ENCODE data around the gene USP13. TPM values are rescaled to one million over a fixed set of nuclear protein-coding genes. Genes with fewer than 3 reads are reported as not detected.
A peak's percentile ranks its signal among the peaks of the same experiment; 100 is the strongest.

USP13 gene
- total RNA-seq, 1 donor from 2014 or later, result 15.4 TPM

GRCh38 chr3:179791793-179792192, 139.0 kb downstream of the USP13 start:
- H3K27ac ChIP-seq, result no peak overlapping the region
- H3K4me3 ChIP-seq, result no peak overlapping the region
- intact Hi-C loops (cut with DNase I), result no loop called here
- no peaks in the 10 kb centered on the region for H3K4me1 ChIP-seq
- no peaks in the 10 kb centered on the region for H3K27me3 ChIP-seq
- no peaks in the 10 kb centered on the region for H3K9me3 ChIP-seq
- no peaks in the 10 kb centered on the region for H3K36me3 ChIP-seq
- no peak for TF ChIP-seq CTCF (IDR thresholded peaks at IDR 0.05)
- DNase-seq (no peak), ATAC-seq (no peak)

GRCh38 chr3:179794355-179794754, 141.5 kb downstream of the USP13 start:
- intact Hi-C loops (cut with DNase I), result no loop called here
- Histone ChIP-seq H3K4me3 (no peak overlapping the region), H3K36me3 (no peaks in the 10 kb centered on the region), H3K9me3 (no peaks in the 10 kb centered on the region), H3K27me3 (no peaks in the 10 kb centered on the region), H3K27ac (no peak overlapping the region), H3K4me1 (no peaks in the 10 kb centered on the region)
- ATAC-seq (peak; percentile 34), DNase-seq (no peak)
- TF ChIP-seq CTCF (IDR thresholded peaks at IDR 0.05), result no peak

DNA sequence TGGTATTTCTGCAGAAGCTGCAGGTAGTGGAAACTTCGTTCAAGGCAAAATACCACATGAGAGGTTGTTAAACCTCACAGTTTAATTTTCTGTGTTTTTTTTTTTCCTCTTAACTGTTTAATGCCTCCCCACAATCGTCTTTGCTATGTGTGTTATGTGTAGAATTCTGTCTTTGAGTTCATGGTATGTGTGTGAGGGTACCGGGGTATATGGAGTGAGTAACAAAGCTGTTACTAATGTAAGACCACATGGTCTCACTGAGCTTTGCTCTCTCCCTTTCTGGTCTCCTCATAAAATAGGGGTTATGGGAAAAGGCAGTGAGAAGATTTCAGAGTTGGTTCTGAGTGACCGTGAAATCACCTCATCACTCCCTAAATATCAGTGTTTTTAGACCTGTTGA, 143.6 kb downstream of the USP13 start:
- Histone ChIP-seq H3K9me3 (no peaks in the 10 kb centered on the region), H3K36me3 (no peaks in the 10 kb centered on the region), H3K27me3 (no peaks in the 10 kb centered on the region), H3K4me1 (no peaks in the 10 kb centered on the region), H3K4me3 (no peak overlapping the region), H3K27ac (no peak overlapping the region)
- intact Hi-C loops (cut with DNase I), result no loop called here
- TF ChIP-seq CTCF (IDR thresholded peaks at IDR 0.05), result no peak
- no peak for DNase-seq
- ATAC-seq, result no peak

DNA sequence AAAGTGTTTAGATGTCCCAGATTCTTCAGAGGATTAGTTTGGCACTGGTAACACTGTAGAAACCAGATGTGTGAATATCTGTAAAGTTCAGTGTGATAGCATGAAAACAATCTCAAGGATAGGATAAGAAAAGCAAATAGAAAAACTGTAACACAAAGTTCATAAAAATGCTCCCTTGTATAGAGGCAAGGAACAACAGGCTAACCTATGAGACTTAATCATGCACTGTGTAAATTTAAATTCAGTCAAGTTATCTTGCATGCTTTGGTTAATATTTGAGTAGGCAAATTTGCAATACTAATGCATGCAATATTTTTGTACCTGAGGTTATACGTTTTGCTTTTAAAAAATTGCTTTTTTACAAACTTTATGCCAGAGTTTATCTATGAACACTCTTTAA, 144.4 kb downstream of the USP13 start:
- Histone ChIP-seq H3K36me3 (no peaks in the 10 kb centered on the region), H3K27ac (no peak overlapping the region), H3K4me3 (no peak overlapping the region), H3K9me3 (no peaks in the 10 kb centered on the region), H3K4me1 (no peaks in the 10 kb centered on the region), H3K27me3 (no peaks in the 10 kb centered on the region)
- ATAC-seq (no peak), DNase-seq (no peak)
- intact Hi-C loops (cut with DNase I), result no loop called here
- no peak for TF ChIP-seq CTCF (IDR thresholded peaks at IDR 0.05)

DNA sequence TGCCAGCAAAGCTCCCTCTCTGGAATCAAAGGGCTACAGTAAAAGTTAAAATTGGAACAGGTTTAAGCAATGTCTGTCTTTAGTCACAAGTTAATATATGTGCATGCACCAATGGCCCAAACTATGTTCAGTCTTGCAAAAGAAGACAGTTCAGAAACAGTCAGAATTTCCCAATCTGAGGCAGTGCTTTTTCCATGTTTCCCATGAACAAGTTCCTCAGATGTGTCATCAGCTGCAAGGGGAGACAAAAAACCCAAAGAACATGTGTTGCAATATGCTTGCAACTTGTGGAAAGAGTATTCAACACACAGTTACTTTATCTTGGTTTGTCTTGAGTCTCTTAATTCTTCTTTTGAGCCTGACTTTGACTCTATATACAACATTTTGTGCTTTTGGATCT, 148.4 kb downstream of the USP13 start:
- peak; percentile 62 for ATAC-seq
- H3K9me3 ChIP-seq, result no peaks in the 10 kb centered on the region
- no peaks in the 10 kb centered on the region for H3K36me3 ChIP-seq
- TF ChIP-seq CTCF (IDR thresholded peaks at IDR 0.05), result no peak
- no peak overlapping the region for H3K27ac ChIP-seq
- intact Hi-C loops (cut with DNase I), result no loop called here
- no peaks in the 10 kb centered on the region for H3K4me1 ChIP-seq
- DNase-seq, result no peak
- H3K4me3 ChIP-seq, result no peak overlapping the region
- no peaks in the 10 kb centered on the region for H3K27me3 ChIP-seq

- intact Hi-C loops (cut with DNase I), result no loop called here
- Histone ChIP-seq H3K27ac (no peak overlapping the region), H3K4me3 (no peak overlapping the region), H3K9me3 (no peaks in the 10 kb centered on the region), H3K4me1 (no peaks in the 10 kb centered on the region), H3K27me3 (no peaks in the 10 kb centered on the region), H3K36me3 (no peaks in the 10 kb centered on the region)
- ATAC-seq, result no peak
- TF ChIP-seq CTCF (IDR thresholded peaks at IDR 0.05), result no peak
- DNase-seq, result no peak
These were observed 149.0 kb downstream of the USP13 start for GRCh38 chr3:179801856-179802255.

Measured in upper lobe of right lung (tissue), 1 donor.